ENCODE results near the gene LRP1B.
"Not testable (repeated sequence)": the region's sequence is repeated elsewhere in the genome, so short reads cannot be mapped to it uniquely, and the experiment has no call there.

Gene LRP1B

DNA sequence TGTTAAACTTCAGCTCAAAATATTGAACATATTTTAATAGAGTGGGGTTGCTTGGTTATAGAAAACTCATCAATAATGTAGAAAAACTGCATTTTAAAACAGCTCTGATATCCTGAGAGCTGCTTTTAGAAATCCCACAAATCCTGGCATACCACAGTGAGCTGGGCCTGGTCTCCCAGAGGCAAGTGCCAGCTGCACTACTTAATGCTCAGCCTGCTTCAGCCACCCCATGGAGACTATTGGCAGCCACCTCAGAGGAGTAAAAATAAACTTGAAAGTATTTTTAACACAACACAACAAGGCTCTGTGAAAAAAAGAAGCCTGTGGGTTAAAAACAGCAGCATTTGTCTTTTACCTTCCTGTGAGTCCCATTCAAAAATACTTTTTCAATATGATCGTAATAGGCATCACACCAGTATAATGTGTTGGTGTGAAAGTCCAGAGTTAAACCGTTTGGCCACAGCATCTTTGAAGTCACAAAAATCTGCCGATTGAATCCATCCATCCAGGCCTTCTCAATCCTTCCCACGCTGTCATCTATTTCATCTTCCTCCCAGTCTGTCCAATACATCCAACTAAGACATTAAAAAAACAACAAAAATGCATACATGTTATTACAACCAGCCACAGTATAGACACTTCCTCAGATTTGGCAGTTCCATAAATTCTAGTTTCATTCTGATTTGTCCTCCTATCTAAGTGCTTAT lies 1115.3 kb downstream of the LRP1B start:
- no peak for DNase-seq (ENCODE audit: low spot score)

DNA sequence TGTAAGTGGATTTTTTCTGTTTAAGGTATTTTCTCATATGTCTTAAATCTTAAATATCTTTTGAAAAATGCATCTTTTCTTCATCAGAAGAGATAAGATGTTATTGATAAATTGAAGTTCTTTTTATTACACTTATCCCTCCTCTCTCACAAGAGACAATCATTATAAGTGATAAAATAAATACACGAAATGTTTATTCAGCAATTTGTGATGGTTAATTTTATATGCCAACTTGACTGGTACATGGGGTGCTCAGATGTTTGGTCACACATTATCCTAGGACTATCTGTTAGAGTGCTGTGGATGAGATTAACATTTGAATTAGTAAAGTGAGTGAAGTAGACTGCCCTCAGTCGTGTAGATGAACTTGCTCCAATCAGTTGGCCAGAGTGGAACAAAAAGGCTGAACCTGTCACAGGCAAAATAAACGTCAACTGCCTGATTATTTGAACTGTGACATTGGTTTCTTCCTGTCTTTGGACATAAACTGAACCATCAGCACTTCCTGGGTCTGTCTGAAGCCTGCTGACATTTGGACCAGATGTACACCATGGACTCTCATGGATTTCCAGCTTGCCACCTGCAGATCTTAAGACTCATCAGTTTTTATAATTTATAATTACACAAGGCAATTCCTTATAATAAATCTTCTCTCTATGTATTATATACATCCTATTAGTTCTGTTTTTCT lies 1126.7 kb downstream of the LRP1B start:
- no peak for DNase-seq (ENCODE audit: low spot score)

DNA sequence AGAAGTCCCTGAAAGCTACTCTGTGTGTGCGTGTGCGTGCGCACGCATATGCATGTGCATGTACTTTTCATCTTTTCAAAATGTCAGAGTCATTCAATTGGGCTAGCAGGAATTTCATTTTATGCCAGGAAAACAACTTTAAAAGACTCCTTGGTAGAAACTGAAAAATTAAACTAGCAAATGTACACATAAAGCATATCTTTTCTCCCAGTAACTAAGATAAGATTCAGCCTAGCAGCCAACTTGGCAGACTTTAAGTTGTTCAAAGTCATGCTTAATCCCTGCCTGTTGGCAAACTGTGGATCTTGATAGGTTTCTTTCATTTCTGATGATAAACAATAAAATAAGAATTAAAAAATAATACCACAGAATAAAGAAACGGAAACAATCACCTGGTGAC lies 1129.1 kb downstream of the LRP1B start:
- no peak for DNase-seq (ENCODE audit: low spot score)

DNA sequence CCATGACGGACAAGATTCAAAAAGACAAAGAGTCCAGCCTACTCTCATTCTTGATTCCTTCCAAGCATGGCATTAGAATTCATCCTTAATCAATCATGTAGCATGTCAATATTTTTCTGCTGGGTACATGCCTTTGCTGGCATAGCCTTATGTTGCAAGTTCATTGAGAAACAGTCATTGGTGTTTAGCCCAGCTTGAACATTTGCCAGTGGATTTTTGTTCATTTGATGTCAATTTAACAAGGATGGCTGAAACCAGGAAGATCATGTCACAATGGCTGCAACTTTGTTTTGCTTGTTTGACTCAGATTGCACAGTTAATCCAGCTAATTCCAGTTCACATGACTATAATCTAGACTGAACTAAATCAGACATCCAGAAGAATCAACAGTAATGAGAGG lies 1132.2 kb downstream of the LRP1B start:
- no peak for DNase-seq (ENCODE audit: low spot score)

DNA sequence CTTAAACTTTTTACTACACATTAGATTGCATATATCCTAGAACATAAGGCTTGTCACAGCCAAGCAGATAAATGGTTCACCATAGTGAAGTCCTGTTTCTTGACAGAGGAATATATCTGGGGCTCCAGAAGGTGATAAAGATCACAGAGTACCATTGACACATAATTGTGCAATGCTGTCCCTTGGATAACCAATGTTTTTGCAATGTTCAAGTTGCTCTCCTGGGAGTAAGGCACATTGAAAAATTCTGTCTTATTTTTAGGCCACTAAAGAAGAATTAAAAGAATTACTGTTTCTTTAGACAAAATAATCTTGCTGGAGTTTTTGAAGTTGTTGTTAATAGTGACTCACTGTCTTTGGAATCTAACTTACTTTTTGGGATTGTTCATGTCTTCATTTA lies 1132.8 kb downstream of the LRP1B start:
- no peak for DNase-seq (ENCODE audit: low spot score)

DNA sequence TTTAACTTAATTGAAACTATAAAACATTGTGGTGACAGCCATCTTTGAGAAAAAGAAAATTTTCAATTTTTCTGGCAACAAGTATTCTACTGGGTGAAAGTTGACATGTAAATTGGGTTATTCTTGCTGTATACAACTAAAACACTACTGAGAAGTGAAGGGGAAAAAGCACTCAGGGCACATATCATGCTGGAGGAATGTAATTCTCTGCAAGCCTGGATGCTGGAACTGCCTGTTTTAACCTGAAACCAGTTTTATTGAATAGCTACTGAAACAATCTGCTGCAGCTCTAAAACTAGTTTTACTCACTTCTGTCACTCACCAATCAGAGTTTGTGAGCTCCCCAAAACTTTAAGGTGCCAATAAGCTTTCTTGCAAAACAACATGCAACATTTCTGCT lies 1136.0 kb downstream of the LRP1B start:
- no peak for DNase-seq (ENCODE audit: low spot score)

DNA sequence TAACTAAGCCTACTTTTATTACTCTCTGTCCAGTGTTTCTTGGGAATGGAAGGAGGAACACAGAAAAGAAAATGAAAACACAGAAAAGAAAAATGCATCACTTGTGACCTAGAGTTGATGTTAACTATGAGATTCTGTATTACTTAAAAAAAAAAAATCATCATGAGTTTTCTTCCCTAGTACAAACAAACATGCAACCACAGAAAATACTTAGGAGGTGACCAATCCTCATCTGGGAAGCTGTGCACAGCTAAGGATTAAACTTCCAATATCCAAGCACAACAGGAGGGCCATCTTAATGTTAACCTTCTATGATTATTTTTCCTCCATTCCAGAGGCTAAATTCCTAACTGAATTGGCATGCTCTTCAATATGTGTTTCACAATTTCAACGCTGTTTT lies 1140.4 kb downstream of the LRP1B start:
- DNase-seq (ENCODE audit: low spot score): no peak

DNA sequence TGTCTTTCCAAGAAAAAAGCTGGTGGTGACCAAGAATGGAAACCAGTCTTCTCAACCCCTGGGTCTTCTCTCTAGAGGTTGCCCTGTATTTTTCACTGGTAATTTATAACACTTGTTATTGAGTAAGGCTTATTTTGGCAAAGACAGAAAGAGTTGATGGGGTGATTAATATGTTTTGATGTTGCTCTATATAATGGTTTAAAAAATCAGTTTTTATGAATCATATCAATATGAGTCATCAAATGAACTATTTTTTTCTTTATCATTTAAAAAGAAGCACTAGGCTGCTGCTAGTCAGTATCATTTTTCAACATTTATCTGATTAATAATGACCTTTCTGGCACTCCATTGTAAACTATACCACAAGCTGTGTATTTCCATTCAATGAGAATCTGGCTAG lies 1142.2 kb downstream of the LRP1B start:
- DNase-seq (ENCODE audit: low spot score): no peak

DNA sequence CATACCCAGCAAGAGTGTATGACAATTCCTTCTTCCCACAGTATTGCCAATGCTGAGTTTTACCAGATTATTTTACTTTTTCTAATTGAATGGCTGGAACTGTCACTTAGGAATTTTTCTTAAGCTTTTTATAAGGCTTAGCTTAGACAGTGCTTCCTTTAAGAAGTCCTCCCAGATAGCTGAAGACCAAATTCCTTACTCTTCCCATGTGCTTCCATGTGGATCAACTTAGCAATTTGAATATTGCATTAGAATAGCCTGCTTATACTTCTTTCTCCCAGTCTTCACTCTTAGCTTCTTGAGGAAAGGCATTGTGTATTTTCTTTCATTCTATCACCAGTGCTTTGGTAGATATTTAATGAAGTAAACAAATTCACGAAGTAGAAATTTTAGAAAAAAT lies 1144.4 kb downstream of the LRP1B start:
- no peak for DNase-seq (ENCODE audit: low spot score)

DNA sequence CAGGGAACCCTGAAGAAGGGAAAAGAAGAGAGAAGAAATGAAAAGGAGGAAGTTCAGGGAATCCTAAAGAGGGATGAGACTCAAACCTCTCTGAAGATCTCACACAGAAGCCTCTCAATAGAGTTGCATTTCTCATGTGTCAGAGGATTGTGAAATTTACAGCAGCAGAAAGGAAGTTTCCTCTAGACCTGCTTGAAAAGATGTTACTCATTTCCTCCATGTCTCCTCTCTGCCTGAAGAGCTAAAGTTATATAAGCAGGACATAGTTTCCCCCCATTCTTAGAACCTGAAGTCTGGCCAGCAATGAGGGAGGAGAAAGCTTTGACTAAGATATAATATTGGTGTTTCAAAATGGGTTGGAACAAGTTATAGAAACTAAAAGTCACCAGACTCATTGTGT lies 1155.6 kb downstream of the LRP1B start:
- DNase-seq (ENCODE audit: low spot score): no peak

DNA sequence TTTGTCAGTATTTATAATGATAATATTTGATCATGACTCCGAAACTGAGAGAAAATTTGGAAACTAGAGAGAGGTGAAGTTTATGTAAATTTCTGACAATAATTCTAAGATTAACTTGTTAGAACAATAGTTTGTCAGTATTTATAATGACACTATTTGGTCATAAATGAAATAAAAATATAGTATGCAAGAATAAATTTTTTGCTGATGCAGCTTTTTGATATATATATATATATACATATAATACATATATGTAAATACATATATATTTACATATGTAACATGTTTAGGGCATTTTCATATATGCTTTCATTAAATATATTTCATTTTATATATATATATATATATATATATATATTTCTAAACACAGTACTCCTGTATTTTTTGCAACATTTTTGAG lies 1158.1 kb downstream of the LRP1B start:
- no peak for DNase-seq (ENCODE audit: low spot score)

DNA sequence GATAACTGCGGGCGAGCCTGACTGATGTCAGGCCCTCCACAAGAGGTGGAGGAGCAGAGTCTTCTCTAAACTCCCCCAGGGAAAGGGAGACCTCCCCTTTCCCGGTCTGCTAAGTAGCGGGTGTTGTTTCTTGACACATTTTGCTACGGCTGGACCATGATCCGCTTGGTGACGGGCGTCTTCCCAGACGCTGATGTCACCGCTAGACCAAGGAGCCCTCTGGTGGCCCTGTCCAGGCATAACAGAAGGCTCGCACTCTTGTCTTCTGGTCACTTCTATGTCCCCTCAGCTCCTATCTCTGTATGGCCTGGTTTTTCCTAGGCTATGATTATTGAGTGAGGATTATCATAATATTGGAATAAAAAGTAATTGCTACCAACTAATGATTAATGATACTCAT lies 1166.5 kb downstream of the LRP1B start:
- not testable (repeated sequence) for DNase-seq (ENCODE audit: low spot score)

DNA sequence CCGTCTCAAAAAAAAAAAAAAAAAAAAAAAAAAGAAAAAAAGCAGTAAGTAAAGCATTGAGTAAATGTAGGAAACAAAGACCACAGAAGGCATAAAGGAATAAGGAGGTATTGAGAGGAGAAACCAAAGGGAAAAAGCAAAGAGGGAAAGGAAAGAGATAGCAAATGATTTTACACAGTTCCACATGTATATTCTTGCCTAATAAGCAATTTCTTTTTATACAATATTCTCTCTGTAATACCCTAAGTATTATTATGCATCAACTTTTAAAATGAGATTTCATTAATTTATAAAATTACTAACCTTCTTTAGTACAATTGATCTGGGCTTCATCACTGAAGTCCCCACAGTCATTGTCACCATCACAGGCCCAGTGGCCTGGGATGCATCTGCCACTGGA lies 1180.9 kb downstream of the LRP1B start:
- DNase-seq (ENCODE audit: low spot score): no peak

DNA sequence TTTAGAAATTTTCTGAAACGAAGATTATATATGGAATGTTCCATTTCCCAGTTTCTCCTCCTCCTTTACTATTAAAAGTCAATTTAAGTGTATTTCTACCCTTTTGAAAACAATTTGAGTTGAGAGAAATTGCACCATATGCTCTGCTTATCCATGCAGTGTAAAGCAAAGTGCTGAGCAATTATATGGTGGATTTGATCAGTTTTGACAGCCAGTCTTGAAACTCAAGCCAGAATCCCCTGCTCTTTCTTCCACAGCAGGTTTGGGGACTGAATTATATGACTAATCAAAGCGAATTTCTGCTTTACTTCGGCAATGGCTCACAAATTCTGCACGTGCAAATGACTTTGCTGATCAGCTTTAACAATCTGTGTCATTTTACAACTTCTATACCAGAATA lies 1183.6 kb downstream of the LRP1B start:
- DNase-seq (ENCODE audit: low spot score): no peak

DNA sequence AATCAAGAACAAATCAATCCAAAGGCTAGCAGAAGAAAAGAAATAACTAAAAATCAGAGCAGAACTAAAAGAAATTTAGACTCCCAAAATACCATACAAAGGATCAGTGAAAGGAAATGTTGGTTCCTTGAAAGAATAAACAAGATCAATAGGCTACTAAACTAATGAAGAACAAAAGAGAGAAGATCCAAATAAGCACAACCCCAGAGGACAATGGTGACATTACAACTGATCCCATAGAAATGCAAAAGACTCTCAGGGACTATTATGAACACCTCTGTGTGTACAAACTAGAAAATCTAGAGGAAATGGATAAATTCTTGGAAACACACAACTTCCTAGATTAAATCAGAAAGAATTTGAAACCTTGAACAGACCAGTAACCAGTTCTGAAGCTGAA lies 1186.9 kb downstream of the LRP1B start:
- DNase-seq (ENCODE audit: low spot score): no peak

DNA sequence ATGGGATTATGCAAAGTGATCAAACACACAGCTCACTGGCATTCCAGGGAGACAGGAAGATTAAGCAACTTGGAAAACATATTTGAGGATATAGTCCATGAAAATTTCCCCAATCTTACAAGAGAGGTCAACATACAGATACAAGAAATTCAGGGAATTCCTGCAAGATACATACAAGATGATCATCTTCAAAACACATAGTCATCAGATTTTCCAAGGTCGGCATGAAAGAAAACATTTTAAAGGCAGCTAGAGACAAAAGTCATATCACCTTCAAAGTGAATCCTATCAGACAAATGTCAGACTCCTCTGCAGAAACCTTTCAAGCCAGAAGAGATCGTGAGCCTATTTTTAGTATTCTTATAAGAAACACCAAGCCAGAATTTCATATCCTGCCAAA lies 1188.5 kb downstream of the LRP1B start:
- no peak for DNase-seq (ENCODE audit: low spot score)

DNA sequence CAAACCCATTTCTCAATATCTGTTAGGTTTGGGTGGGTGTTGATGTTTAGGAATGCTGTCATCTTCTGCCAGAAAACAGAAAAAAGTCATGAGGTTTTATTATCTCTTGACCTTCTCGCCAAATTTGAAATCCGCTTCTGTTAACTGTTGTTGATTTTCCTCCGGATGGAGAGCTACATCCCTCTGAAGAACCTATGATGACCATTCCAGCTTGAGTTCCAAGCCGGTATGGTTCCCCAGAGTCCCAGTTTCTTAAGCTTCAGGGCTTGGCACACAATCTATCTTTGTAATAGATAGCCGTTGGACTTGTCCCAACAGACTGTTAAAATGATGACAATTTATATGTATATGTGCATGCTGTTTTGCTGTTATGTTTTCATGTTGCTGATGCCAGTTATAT lies 1201.0 kb downstream of the LRP1B start:
- no peak for DNase-seq (ENCODE audit: low spot score)

DNA sequence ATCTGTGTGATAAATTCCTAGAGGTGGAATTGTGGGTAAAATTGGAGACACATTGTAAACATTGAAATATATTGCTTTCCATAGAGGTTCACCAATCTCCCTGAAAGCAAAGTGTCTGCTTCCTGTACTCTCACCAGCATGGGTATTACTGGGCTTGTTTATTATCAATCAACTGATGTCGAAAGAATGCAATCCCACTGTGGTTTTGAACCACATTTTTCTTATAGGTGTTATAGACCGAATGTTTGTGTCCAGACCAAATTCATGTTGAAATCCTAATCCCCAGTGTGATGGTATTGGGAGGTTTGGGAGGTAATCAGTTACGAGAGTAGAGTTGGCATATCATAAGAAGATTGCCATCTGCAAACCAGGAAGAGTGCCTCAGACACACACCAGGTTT lies 1212.4 kb downstream of the LRP1B start:
- DNase-seq (ENCODE audit: low spot score): no peak

DNA sequence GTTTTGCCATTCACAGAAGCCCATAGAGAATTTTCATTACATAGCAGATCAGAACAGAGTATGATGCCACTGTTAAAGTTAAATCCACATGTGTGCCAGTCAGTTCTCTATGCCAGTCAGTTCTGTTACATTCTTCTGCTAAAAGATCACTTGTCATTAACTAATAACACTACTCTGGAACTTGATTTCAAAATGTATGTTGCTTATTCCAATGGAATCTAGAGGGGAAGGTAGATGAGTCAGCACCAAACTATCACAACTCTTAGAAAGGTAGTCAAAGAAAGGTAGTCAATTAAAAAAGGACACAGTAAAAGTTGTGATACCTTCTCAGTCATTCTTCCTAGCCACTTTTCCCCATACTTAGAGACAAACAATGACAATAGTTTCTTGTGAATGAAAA lies 1214.4 kb downstream of the LRP1B start:
- no peak for DNase-seq (ENCODE audit: low spot score)

DNA sequence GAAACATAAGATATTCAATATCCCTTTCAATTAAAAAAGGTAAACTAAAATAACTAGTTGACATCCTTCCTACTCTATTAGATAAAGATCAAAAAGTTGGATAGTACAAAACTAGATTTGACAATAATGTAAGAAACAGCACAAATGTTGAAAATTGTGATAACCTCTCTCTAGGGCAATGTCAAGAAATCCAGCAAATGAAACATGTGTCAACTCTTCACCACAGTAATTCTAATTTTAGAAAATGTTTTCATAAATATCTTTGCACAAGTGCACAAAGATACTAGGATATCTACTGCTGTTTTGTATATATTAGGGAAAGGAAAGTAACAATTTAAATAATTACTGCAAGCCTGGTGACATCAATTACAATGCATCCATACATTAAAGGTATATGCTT lies 1220.1 kb downstream of the LRP1B start:
- no peak for DNase-seq (ENCODE audit: low spot score)

DNA sequence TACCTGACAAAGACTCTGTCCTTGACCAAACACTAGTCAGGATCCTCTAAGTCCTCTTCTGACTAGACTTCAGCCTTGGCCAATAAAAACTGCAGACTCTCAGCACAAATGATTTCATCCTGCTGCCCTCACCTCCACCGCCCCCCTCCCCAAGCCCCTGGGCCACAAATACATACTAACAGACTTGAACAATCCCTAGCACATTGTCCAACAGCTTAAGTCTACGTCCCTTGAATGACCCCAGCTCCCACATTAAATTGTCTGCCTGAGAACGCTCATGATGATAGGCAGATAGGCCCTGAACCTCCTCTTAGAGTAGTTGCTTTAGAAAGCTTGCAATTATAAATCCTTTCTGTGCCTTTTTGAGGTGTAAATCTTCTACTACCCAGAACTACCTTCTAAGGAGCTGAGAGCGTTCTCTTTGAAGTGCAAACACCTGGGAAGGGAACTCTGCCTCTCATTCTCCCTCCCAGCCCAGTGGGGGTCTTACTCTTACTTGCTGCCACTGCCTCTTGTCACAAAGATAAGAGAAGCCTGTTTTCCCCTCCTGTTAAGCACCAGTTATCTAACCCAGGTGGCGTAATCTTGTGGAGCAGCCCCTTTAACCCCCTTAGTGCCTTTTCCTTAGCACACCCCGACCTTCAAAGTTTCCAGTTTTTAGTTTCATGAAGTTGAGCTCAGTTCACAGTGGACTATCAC lies 1225.6 kb downstream of the LRP1B start:
- no peak for DNase-seq (ENCODE audit: low spot score)

DNA sequence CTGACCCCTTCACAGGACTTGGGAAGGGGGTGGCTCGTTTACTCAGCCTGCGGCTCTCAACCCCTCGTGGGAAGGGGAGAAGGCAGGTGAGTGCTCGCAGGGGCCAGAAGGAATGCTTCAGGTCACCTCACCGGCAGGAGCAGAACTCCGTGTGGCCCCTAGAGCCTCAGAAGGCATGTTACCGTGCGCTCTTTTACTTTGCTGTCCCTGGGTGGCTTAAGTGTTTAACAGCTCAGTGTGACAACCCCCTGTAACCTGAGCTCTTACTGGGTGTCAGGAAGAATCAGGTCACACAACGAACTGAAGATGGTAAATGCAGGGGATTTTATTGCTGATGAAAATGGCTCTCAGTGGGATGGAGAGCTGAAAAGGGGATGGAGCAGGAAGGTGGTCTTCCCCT lies 1235.4 kb downstream of the LRP1B start:
- DNase-seq (ENCODE audit: low spot score): no peak

DNA sequence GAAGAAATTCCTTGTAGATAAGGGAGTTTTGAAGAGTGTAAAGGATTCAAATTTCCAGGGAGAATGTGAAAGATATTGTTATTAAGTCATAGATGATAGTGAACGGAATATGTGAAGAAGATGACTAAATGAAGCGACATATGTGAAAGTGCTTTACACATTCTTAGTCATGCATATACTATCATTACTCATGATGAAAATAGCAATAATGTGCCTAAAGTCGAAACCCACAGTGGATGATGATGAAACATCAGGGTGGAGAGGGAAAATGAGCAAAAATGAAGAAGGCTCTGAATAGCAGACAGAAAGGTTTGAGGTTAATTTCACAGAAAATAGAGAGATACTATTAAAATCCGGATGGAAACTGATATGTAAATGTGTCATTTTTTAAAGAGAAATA lies 1237.1 kb downstream of the LRP1B start:
- no peak for DNase-seq (ENCODE audit: low spot score)

Data from HuH-7.5 (cell line).